ENCODE data around the gene IPCEF1.
"Not testable (repeated sequence)": the region's sequence is repeated elsewhere in the genome, so short reads cannot be mapped to it uniquely, and the experiment has no call there.

The IPCEF1 gene

DNA sequence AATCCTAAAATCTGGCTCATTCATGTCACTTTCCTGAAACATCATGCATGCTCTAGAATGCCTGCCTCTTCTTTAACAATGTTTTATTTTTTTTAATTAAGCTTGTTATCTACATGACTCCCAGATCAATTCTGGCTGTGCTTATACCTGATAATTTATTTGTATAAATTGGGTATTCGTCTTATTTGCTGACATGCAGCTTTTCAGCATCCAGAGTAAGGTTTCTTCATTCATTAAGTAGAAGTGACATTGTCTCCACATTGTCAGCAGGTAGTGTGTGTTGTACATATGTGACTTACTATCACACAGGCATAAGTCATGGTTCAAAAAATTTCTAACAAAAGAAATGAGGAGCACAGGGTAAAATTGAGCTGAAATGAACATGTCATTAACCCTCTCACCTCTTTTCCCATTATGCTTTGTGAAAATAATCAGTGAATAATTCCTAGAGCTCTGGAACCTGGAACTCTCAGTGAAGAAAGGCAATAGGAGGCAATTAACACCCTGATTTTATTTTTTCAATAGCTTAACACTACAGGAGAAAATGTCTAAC is 160.2 kb downstream of the IPCEF1 start:
- Histone ChIP-seq H3K9me3 (ENCODE audit: low read depth, low read length) (no peaks in the 10 kb centered on the region), H3K9ac (ENCODE audit: insufficient read length) (no peak overlapping the region), H3K36me3 (ENCODE audit: insufficient read depth, low read length) (no peaks in the 10 kb centered on the region), H3K4me3 (no peak overlapping the region), H3K27ac (no peak overlapping the region)
- TF ChIP-seq POLR2AphosphoS5 (IDR thresholded peaks at IDR 0.05; ENCODE audit: borderline replicate concordance, low read depth, low read length) (no peak), FOXP2 (optimal IDR thresholded peaks at IDR 0.05; ENCODE audit: control extremely low read depth, extremely low read length, insufficient read depth) (no peak), EZH2 (IDR thresholded peaks at IDR 0.05) (no peak)
- no peak for DNase-seq (ENCODE audit: low read depth, low spot score)

DNA sequence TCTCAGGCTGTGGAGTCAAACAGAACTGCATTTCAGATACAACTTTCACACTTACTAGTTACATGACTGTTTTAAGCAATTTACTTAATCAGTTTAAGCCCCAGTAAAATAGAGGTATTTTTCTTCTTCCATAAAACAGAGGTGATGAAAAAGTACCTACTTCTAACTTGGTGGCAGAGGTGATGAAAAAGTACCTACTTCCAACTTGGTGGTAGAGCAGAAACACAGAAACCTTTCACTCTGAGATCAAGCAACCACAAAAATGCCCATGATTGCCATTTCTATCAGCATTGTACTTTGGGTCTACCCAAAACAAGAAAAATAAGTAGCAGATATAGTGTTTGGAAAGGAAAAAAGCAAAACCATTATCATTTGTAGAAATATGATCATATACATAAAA is 168.9 kb downstream of the IPCEF1 start:
- H3K9ac ChIP-seq (ENCODE audit: insufficient read length), result no peak overlapping the region
- TF ChIP-seq FOXP2 (optimal IDR thresholded peaks at IDR 0.05; ENCODE audit: control extremely low read depth, extremely low read length, insufficient read depth) (no peak), POLR2AphosphoS5 (IDR thresholded peaks at IDR 0.05; ENCODE audit: borderline replicate concordance, low read depth, low read length) (no peak), EZH2 (IDR thresholded peaks at IDR 0.05) (no peak)
- H3K9me3 ChIP-seq (ENCODE audit: low read depth, low read length), result no peaks in the 10 kb centered on the region
- H3K36me3 ChIP-seq (ENCODE audit: insufficient read depth, low read length), result no peaks in the 10 kb centered on the region
- DNase-seq (ENCODE audit: low read depth, low spot score), result no peak
- no peak overlapping the region for H3K27ac ChIP-seq
- no peak overlapping the region for H3K4me3 ChIP-seq

DNA sequence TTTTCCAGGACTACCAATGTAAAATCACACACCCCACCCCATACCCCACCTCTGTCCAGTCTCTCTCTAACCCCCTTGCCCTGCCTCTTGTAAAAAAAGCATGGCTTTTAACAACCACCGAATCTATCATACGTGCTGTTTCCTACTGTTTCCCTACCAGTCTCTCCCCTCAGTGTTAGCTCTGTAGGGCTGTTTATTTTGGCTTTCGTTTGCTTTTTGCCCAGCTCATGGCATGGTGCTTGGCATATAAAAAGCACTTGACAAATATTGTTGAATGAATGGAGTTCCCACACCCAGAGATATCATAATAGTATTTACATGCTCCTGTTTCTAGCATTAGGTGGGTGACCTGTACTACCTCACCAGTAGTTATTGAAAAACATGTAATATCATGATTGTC is 169.4 kb downstream of the IPCEF1 start:
- no peak for DNase-seq (ENCODE audit: low read depth, low spot score)

DNA sequence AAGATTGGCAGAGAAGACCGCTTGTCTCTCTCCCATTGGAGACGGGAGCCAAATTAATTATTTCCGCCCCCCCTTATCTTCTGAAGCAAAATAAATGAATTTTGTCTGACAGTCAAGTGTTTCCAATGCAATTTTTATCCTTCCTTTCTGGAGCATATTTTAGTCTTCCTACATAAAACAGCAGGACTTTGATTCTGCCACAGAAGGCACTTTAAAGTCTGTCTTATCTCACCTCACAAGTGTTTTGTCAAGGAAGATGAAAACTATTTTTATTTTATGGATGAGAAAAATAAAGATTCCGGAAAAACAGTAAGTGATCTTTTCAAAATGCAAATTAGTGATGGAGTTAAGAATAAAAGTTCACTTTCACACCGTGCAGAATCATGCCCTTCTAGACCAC is 177.2 kb downstream of the IPCEF1 start:
- no peak for DNase-seq (ENCODE audit: low read depth, low spot score)
- H3K36me3 ChIP-seq (ENCODE audit: insufficient read depth, low read length), result no peaks in the 10 kb centered on the region

More for the DNA sequence above, 169.4 kb downstream of the IPCEF1 start:
- Histone ChIP-seq H3K9ac (ENCODE audit: insufficient read length) (no peak overlapping the region), H3K27ac (no peak overlapping the region), H3K4me3 (no peak overlapping the region), H3K36me3 (ENCODE audit: insufficient read depth, low read length) (no peaks in the 10 kb centered on the region), H3K9me3 (ENCODE audit: low read depth, low read length) (no peaks in the 10 kb centered on the region)
- TF ChIP-seq EZH2 (IDR thresholded peaks at IDR 0.05) (no peak), POLR2AphosphoS5 (IDR thresholded peaks at IDR 0.05; ENCODE audit: borderline replicate concordance, low read depth, low read length) (no peak), FOXP2 (optimal IDR thresholded peaks at IDR 0.05; ENCODE audit: control extremely low read depth, extremely low read length, insufficient read depth) (no peak)

DNA sequence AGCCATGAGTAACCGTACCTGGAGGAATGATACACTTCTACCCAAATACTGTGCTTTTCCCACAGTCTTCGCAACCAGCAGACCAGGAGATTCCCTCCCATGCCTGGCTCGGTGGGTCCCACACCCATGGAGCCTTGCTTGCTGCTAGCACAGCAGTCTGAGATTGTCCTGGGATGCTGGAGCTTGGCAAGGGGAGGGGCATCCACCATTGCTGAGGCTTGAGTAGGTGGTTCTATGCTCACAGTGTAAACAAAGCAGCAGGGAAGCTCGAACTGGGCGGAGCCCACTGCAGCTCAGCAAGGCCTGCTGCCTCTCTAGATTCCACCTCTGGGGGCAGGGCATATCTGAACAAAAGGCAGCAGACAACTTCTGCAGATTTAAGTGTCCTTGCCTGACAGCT is 184.2 kb downstream of the IPCEF1 start:
- not testable (repeated sequence) for H3K36me3 ChIP-seq (ENCODE audit: insufficient read depth, low read length); H3K9ac ChIP-seq (ENCODE audit: insufficient read length); H3K4me3 ChIP-seq; DNase-seq (ENCODE audit: low read depth, low spot score); H3K9me3 ChIP-seq (ENCODE audit: low read depth, low read length); H3K27ac ChIP-seq

More for the DNA sequence above, 177.2 kb downstream of the IPCEF1 start:
- no peak overlapping the region for H3K4me3 ChIP-seq
- no peak overlapping the region for H3K27ac ChIP-seq
- TF ChIP-seq EZH2 (IDR thresholded peaks at IDR 0.05) (no peak), POLR2AphosphoS5 (IDR thresholded peaks at IDR 0.05; ENCODE audit: borderline replicate concordance, low read depth, low read length) (no peak), FOXP2 (optimal IDR thresholded peaks at IDR 0.05; ENCODE audit: control extremely low read depth, extremely low read length, insufficient read depth) (no peak)
- H3K9me3 ChIP-seq (ENCODE audit: low read depth, low read length), result no peaks in the 10 kb centered on the region
- no peak overlapping the region for H3K9ac ChIP-seq (ENCODE audit: insufficient read length)

GRCh38 chr6:154170106-154170505 is 186.5 kb downstream of the IPCEF1 start:
- no peak overlapping the region for H3K27ac ChIP-seq

DNA sequence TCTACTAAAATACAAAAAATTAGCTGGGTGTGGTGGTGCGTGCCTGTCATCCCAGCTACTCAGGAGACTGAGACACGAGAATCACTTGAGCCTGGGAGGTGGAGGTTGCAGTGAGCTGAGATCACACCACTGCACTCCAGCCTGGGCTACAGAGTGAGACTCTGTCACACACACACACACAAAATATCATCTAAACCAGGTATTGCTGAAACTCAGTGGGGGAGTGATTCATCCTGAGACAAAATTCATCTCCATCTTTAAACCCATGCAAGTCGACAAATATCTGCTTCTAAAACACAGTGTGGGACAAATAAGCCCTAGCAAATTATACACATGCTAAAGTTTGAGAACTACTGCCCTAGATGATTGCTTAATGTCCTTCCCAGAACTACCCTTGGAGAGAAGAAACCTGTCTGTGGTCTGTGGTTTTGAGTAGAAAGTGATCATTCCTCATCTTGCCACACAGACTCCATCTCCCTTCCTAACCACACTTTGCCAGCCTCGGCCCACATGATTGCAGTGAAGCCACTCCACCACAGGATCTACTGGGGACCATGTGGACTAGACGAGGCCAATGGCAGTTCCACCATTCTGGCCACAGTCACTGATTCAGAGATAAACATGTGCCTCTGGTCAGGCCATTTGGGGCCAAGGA is 187.3 kb downstream of the IPCEF1 start:
- Histone ChIP-seq H3K9ac (ENCODE audit: insufficient read length) (no peak overlapping the region), H3K36me3 (ENCODE audit: insufficient read depth, low read length) (no peaks in the 10 kb centered on the region), H3K27ac (no peak overlapping the region), H3K9me3 (ENCODE audit: low read depth, low read length) (no peaks in the 10 kb centered on the region), H3K4me3 (no peak overlapping the region)
- no peak for DNase-seq (ENCODE audit: low read depth, low spot score)
- TF ChIP-seq EZH2 (IDR thresholded peaks at IDR 0.05) (no peak), POLR2AphosphoS5 (IDR thresholded peaks at IDR 0.05; ENCODE audit: borderline replicate concordance, low read depth, low read length) (no peak)

More at GRCh38 chr6:154170106-154170505, 186.5 kb downstream of the IPCEF1 start:
- Histone ChIP-seq H3K9ac (ENCODE audit: insufficient read length) (no peak overlapping the region), H3K36me3 (ENCODE audit: insufficient read depth, low read length) (no peaks in the 10 kb centered on the region), H3K4me3 (no peak overlapping the region), H3K9me3 (ENCODE audit: low read depth, low read length) (no peaks in the 10 kb centered on the region)
- no peak for DNase-seq (ENCODE audit: low read depth, low spot score)
- TF ChIP-seq FOXP2 (optimal IDR thresholded peaks at IDR 0.05; ENCODE audit: control extremely low read depth, extremely low read length, insufficient read depth), result no peak
- TF ChIP-seq POLR2AphosphoS5 (IDR thresholded peaks at IDR 0.05; ENCODE audit: borderline replicate concordance, low read depth, low read length), result no peak
- no peak for TF ChIP-seq EZH2 (IDR thresholded peaks at IDR 0.05)

DNA sequence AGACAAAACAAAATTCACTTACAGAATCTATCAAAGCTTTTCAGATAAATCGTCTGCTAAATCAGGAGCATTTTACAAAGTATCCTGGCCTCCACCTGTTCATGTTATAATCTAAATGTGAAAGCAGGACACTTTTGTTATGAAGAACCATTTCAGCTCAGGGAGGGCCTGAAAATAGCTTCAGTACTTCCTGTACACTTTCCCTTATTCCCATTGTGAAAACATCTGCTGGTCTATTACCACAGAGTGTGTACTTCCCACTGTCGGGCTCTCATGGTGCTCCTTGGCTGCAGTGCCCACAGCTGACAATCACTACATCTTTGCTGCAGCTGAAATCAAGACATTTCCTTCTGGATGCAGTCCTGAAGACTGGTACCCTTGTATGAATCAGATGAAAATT is 189.5 kb downstream of the IPCEF1 start:
- no peak overlapping the region for H3K27ac ChIP-seq
- H3K4me3 ChIP-seq, result no peak overlapping the region
- DNase-seq (ENCODE audit: low read depth, low spot score), result no peak
- no peaks in the 10 kb centered on the region for H3K9me3 ChIP-seq (ENCODE audit: low read depth, low read length)
- no peaks in the 10 kb centered on the region for H3K36me3 ChIP-seq (ENCODE audit: insufficient read depth, low read length)
- no peak for TF ChIP-seq POLR2AphosphoS5 (IDR thresholded peaks at IDR 0.05; ENCODE audit: borderline replicate concordance, low read depth, low read length)
- no peak overlapping the region for H3K9ac ChIP-seq (ENCODE audit: insufficient read length)

GRCh38 chr6:154166140-154166539 is 190.5 kb downstream of the IPCEF1 start:
- Histone ChIP-seq H3K9ac (ENCODE audit: insufficient read length) (no peak overlapping the region), H3K36me3 (ENCODE audit: insufficient read depth, low read length) (no peaks in the 10 kb centered on the region), H3K9me3 (ENCODE audit: low read depth, low read length) (no peaks in the 10 kb centered on the region), H3K27ac (no peak overlapping the region), H3K4me3 (no peak overlapping the region)
- TF ChIP-seq POLR2AphosphoS5 (IDR thresholded peaks at IDR 0.05; ENCODE audit: borderline replicate concordance, low read depth, low read length), result no peak
- TF ChIP-seq FOXP2 (optimal IDR thresholded peaks at IDR 0.05; ENCODE audit: control extremely low read depth, extremely low read length, insufficient read depth), result no peak
- TF ChIP-seq EZH2 (IDR thresholded peaks at IDR 0.05), result no peak
- DNase-seq (ENCODE audit: low read depth, low spot score), result no peak

All from SK-N-MC (cell line).